ENCODE measurements around the gene HMSD.

Gene HMSD

DNA sequence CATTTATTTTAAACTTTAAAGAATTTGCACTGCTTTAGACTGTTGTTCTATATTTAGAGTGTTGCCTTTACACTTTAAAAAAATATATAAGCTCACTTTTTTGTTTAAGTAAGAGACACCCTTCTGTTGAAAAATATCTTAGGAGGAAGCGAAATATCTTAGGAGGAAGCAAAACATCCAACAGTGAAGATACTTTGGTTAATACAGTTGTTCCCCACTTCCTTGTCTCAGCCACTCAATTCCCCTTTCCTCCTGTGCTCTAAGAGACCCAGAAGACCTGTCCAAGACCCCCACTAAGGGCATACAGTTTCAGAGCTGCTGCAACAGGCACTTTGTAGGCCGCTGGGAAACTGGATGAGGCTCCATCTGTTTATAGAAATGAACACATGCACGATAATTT lies 26.5 kb downstream of the HMSD start:
- H3K9me3 ChIP-seq (ENCODE audit: low read length), result no peaks in the 10 kb centered on the region
- H3K36me3 ChIP-seq (ENCODE audit: insufficient read depth, low read length), result no peaks in the 10 kb centered on the region
- H3K4me3 ChIP-seq (ENCODE audit: low read depth in 1 of 2, low read length in 2 of 2), result no peak overlapping the region
- no peak overlapping the region for H3K9ac ChIP-seq (ENCODE audit: low read length)
- peaks cover 6% of the 10 kb centered on the region for H3K4me1 ChIP-seq (ENCODE audit: insufficient read depth, low read length)
- no peak overlapping the region for H3K27ac ChIP-seq (ENCODE audit: low read depth, low read length)
- no peaks in the 10 kb centered on the region for H3K27me3 ChIP-seq (ENCODE audit: control insufficient read depth in 1 of 2, insufficient read depth in 2 of 2, low read length in 2 of 2)

DNA sequence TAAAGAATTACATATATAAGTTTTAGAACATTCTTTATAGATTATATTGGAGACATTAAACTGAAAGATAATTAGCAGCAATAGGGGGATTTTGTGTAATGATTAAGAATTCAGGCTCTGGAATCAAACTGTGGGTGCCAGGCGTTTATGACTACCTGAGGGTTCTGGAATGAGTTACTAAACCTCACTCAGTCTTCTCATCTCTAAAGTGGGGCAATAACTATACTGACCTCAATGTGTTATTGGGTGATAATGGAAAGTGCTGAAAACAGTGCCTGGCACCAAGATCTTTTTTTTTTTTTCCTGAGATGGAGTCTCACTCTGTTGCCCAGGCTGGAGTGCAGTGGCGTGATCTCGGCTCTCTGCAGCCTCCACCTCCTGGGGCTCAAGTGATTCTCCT lies 27.9 kb downstream of the HMSD start:
- Histone ChIP-seq H3K4me1 (ENCODE audit: insufficient read depth, low read length) (peaks cover 6% of the 10 kb centered on the region), H3K4me3 (ENCODE audit: low read depth in 1 of 2, low read length in 2 of 2) (no peak overlapping the region), H3K9me3 (ENCODE audit: low read length) (no peaks in the 10 kb centered on the region), H3K36me3 (ENCODE audit: insufficient read depth, low read length) (no peaks in the 10 kb centered on the region), H3K27me3 (ENCODE audit: control insufficient read depth in 1 of 2, insufficient read depth in 2 of 2, low read length in 2 of 2) (no peaks in the 10 kb centered on the region), H3K9ac (ENCODE audit: low read length) (no peak overlapping the region), H3K27ac (ENCODE audit: low read depth, low read length) (no peak overlapping the region)

DNA sequence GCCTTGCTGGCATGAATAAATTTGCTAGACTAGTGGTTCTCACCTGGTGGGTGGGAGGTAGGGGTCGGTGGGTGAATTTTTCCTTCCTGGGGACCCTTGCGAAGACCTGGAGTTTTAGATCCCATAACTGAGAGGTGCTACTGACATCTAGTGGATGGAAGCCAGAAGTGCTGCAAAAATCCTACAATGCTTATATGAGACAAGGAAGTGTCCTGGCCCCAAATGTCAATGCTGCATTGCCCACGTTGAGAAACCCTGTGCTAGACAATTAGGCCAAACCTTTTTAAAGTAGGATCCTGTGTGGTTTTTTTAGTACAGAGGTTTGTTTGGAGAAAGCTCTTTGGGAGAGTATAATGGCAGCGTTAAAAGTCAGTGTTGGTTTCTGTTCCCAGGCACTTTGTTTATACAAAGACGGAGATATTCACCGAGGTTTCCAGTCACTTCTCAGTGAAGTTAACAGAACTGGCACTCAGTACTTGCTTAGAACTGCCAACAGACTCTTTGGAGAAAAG lies 30.4 kb downstream of the HMSD start:
- H3K27me3 ChIP-seq (ENCODE audit: control insufficient read depth in 1 of 2, insufficient read depth in 2 of 2, low read length in 2 of 2), result no peaks in the 10 kb centered on the region
- H3K9ac ChIP-seq (ENCODE audit: low read length), result peak overlapping the region; percentile 33
- H3K36me3 ChIP-seq (ENCODE audit: insufficient read depth, low read length), result no peaks in the 10 kb centered on the region
- peak overlapping the region; percentile 54 for H3K27ac ChIP-seq (ENCODE audit: low read depth, low read length)
- peaks cover 6% of the 10 kb centered on the region for H3K4me1 ChIP-seq (ENCODE audit: insufficient read depth, low read length)
- H3K4me3 ChIP-seq (ENCODE audit: low read depth in 1 of 2, low read length in 2 of 2), result peak overlapping the region; percentile 1 to 55
- H3K9me3 ChIP-seq (ENCODE audit: low read length), result no peaks in the 10 kb centered on the region

DNA sequence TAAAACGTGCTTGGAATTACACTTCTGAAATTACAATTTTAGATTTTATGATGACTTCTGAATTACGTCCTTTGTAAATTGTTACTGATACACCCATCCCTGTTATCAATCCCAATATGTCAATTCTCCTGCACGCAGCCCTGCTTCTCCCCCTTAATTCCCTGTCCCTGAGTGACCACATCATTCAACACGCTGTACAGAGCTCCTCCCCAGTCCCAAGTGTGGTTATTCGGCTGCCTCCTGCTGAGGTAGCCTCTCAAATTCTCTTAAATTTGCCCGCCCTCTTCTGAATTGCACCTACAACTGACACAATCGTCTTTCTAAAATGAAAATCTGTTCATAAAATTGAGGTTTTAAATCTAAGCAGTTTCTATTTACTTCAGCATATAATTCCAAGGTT lies 30.9 kb downstream of the HMSD start:
- Histone ChIP-seq H3K27me3 (ENCODE audit: control insufficient read depth in 1 of 2, insufficient read depth in 2 of 2, low read length in 2 of 2) (no peaks in the 10 kb centered on the region), H3K4me3 (ENCODE audit: low read depth in 1 of 2, low read length in 2 of 2) (peak overlapping the region; percentile 1 to 55), H3K9me3 (ENCODE audit: low read length) (no peaks in the 10 kb centered on the region), H3K9ac (ENCODE audit: low read length) (peak overlapping the region; percentile 33), H3K36me3 (ENCODE audit: insufficient read depth, low read length) (no peaks in the 10 kb centered on the region), H3K4me1 (ENCODE audit: insufficient read depth, low read length) (peaks cover 6% of the 10 kb centered on the region), H3K27ac (ENCODE audit: low read depth, low read length) (peak overlapping the region; percentile 10)

DNA sequence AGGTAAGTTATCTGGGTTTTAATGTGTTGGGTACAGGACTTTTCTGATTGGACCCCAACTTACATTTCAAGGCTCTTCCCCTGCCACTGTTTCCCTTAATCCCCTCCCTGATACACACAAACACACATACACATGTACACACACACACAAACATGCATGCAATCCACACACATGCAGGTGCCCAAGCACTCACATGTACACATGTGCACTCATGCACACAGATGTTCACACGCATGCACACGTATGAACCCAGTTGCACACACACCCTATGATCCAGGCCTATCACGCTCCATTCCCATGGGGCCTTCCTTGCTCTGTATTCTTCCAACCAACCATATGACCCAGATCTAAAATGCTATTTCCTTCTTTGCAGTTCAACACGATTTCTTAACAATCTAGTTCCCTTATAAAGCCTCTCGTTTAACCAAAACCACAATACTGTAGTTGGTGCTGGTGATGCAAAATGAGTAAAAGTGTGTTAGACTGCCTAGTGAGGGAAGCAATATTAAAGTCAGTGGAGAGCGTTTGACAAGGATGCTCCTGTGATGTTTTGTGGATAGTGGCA lies 31.9 kb downstream of the HMSD start:
- Histone ChIP-seq H3K27ac (ENCODE audit: low read depth, low read length) (no peak overlapping the region), H3K27me3 (ENCODE audit: control insufficient read depth in 1 of 2, insufficient read depth in 2 of 2, low read length in 2 of 2) (no peaks in the 10 kb centered on the region), H3K36me3 (ENCODE audit: insufficient read depth, low read length) (no peaks in the 10 kb centered on the region), H3K9me3 (ENCODE audit: low read length) (no peaks in the 10 kb centered on the region), H3K9ac (ENCODE audit: low read length) (no peak overlapping the region), H3K4me3 (ENCODE audit: low read depth in 1 of 2, low read length in 2 of 2) (no peak overlapping the region), H3K4me1 (ENCODE audit: insufficient read depth, low read length) (peaks cover 6% of the 10 kb centered on the region)

DNA sequence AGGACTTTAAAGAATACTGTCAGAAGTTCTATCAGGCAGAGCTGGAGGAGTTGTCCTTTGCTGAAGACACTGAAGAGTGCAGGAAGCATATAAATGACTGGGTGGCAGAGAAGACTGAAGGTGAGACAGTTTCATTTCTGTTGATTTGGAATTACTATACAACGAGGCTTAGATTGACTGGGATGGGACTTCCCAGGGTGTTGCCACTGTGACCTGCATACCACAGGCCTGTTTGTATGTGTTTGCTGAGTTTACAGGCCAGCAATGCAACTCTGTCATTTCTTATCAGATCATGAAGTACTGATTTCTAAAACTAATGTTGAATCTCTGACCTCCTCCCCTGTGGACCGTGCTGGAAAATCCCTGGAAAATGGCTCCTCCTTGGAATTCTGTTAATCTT lies 32.6 kb downstream of the HMSD start:
- no peaks in the 10 kb centered on the region for H3K9me3 ChIP-seq (ENCODE audit: low read length)
- no peaks in the 10 kb centered on the region for H3K36me3 ChIP-seq (ENCODE audit: insufficient read depth, low read length)
- no peaks in the 10 kb centered on the region for H3K27me3 ChIP-seq (ENCODE audit: control insufficient read depth in 1 of 2, insufficient read depth in 2 of 2, low read length in 2 of 2)
- no peak overlapping the region for H3K27ac ChIP-seq (ENCODE audit: low read depth, low read length)
- peaks cover 6% of the 10 kb centered on the region for H3K4me1 ChIP-seq (ENCODE audit: insufficient read depth, low read length)
- no peak overlapping the region for H3K9ac ChIP-seq (ENCODE audit: low read length)
- H3K4me3 ChIP-seq (ENCODE audit: low read depth in 1 of 2, low read length in 2 of 2), result no peak overlapping the region

DNA sequence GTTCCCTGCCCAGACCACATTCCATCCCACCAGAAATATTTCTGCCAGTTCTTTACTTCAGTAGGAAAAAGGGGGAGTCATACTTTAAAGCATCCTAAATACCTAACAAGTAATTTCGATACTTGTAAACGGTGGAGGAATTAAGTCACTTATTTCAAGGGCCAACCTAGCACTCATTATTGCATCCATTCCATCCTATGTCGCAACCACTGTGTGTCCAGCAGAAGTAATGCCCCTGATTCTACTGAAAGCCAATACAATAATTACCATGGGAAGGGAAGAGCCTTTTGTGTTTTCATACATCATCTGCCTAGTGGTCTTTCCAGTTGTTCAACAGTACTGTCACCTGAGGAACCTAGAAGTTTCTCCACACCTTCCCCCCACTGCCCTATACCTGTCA lies 33.3 kb downstream of the HMSD start:
- peaks cover 6% of the 10 kb centered on the region for H3K4me1 ChIP-seq (ENCODE audit: insufficient read depth, low read length)
- H3K36me3 ChIP-seq (ENCODE audit: insufficient read depth, low read length), result no peaks in the 10 kb centered on the region
- H3K4me3 ChIP-seq (ENCODE audit: low read depth in 1 of 2, low read length in 2 of 2), result no peak overlapping the region
- H3K9ac ChIP-seq (ENCODE audit: low read length), result no peak overlapping the region
- no peaks in the 10 kb centered on the region for H3K9me3 ChIP-seq (ENCODE audit: low read length)
- H3K27ac ChIP-seq (ENCODE audit: low read depth, low read length), result no peak overlapping the region
- H3K27me3 ChIP-seq (ENCODE audit: control insufficient read depth in 1 of 2, insufficient read depth in 2 of 2, low read length in 2 of 2), result no peaks in the 10 kb centered on the region

DNA sequence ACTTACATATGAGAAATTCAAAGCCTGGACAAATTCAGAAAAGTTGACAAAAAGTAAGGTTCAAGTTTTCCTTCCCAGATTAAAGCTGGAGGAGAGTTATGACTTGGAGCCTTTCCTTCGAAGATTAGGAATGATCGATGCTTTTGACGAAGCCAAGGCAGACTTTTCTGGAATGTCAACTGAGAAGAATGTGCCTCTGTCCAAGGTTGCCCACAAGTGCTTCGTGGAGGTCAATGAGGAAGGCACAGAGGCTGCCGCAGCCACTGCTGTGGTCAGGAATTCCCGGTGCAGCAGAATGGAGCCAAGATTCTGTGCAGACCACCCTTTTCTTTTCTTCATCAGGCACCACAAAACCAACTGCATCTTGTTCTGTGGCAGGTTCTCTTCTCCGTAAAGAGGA lies 37.8 kb downstream of the HMSD start:
- no peak overlapping the region for H3K27ac ChIP-seq (ENCODE audit: low read depth, low read length)
- no peak overlapping the region for H3K9ac ChIP-seq (ENCODE audit: low read length)
- H3K27me3 ChIP-seq (ENCODE audit: control insufficient read depth in 1 of 2, insufficient read depth in 2 of 2, low read length in 2 of 2), result no peaks in the 10 kb centered on the region
- no peaks in the 10 kb centered on the region for H3K9me3 ChIP-seq (ENCODE audit: low read length)
- no peaks in the 10 kb centered on the region for H3K4me1 ChIP-seq (ENCODE audit: insufficient read depth, low read length)
- H3K4me3 ChIP-seq (ENCODE audit: low read depth in 1 of 2, low read length in 2 of 2), result no peak overlapping the region
- no peaks in the 10 kb centered on the region for H3K36me3 ChIP-seq (ENCODE audit: insufficient read depth, low read length)

DNA sequence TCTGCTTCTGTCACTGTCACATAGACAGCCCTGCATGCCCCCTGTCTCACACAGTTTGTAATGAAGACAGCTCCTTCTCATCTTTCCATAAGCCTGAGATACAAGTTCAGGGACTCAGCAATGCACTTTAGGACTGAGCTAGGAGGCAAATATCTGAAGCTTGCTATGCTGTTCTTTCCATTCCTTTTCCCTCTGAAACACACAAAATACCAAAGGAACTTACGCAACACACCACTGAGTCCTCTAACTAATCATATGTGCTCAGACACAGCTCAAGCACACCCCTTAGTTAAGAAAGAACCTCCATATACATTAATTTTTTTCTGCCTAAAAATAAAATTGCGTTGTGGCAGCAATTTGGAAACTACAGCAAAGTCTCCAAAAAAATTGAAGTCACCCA lies 38.6 kb downstream of the HMSD start:
- Histone ChIP-seq H3K4me1 (ENCODE audit: insufficient read depth, low read length) (no peaks in the 10 kb centered on the region), H3K9ac (ENCODE audit: low read length) (no peak overlapping the region), H3K36me3 (ENCODE audit: insufficient read depth, low read length) (no peaks in the 10 kb centered on the region), H3K27me3 (ENCODE audit: control insufficient read depth in 1 of 2, insufficient read depth in 2 of 2, low read length in 2 of 2) (no peaks in the 10 kb centered on the region), H3K9me3 (ENCODE audit: low read length) (no peaks in the 10 kb centered on the region), H3K27ac (ENCODE audit: low read depth, low read length) (no peak overlapping the region), H3K4me3 (ENCODE audit: low read depth in 1 of 2, low read length in 2 of 2) (no peak overlapping the region)

DNA sequence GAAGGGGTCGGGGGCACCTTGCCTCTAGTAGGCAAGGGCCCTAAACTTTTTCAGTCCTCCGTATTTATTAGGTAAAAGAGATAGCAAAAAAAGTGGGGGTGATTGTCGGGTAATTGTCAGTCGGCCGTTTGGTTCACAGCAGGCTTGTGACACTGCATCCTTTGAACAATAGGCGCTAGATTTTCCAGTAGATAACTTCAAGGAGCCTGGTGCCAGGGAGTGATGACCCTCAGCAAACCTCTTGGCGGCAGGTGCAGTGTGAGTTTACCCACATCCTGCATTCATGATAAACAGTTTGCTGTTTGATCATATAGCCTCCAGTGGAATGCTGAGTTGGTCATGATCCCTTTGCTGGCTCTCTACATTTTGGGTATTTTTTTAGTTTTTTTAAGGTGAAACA lies 43.6 kb downstream of the HMSD start:
- H3K4me1 ChIP-seq (ENCODE audit: insufficient read depth, low read length), result no peaks in the 10 kb centered on the region

DNA sequence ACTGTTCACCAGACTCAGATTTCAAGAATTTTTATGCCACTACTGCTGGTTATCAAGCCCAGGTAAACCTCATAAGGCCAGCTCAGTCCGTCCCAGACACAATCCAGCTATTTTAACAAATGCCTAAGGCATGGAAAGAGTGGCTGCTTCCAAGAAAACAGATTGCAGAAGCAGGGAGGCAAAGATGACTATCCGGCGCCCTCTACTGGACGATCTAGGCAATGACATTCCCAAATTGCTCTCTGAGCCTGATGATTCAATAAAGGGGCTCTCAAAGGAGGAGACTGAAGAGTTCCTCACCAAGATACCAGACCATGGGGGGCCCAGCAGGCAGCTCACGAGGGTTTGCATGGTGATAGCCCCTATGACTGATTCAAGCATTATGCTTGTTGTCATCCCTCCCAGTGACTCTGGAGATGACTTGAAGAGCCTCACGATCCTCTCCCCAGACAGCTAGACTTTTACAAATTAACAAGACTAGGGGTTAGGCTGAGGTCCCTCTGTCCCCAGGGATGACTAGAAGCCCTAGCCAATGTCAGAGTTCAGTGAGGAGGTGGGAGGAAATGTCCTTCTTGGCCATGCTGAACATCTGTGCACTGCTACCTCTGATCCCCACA lies 45.8 kb downstream of the HMSD start:
- Histone ChIP-seq H3K9ac (ENCODE audit: low read length) (no peak overlapping the region), H3K27ac (ENCODE audit: low read depth, low read length) (no peak overlapping the region), H3K4me3 (ENCODE audit: low read depth in 1 of 2, low read length in 2 of 2) (no peak overlapping the region), H3K36me3 (ENCODE audit: insufficient read depth, low read length) (no peaks in the 10 kb centered on the region), H3K4me1 (ENCODE audit: insufficient read depth, low read length) (no peaks in the 10 kb centered on the region), H3K27me3 (ENCODE audit: control insufficient read depth in 1 of 2, insufficient read depth in 2 of 2, low read length in 2 of 2) (no peaks in the 10 kb centered on the region), H3K9me3 (ENCODE audit: low read length) (no peaks in the 10 kb centered on the region)

More for the DNA sequence above, 43.6 kb downstream of the HMSD start:
- Histone ChIP-seq H3K27ac (ENCODE audit: low read depth, low read length) (no peak overlapping the region), H3K4me3 (ENCODE audit: low read depth in 1 of 2, low read length in 2 of 2) (no peak overlapping the region), H3K36me3 (ENCODE audit: insufficient read depth, low read length) (no peaks in the 10 kb centered on the region), H3K27me3 (ENCODE audit: control insufficient read depth in 1 of 2, insufficient read depth in 2 of 2, low read length in 2 of 2) (no peaks in the 10 kb centered on the region), H3K9ac (ENCODE audit: low read length) (no peak overlapping the region), H3K9me3 (ENCODE audit: low read length) (no peaks in the 10 kb centered on the region)

DNA sequence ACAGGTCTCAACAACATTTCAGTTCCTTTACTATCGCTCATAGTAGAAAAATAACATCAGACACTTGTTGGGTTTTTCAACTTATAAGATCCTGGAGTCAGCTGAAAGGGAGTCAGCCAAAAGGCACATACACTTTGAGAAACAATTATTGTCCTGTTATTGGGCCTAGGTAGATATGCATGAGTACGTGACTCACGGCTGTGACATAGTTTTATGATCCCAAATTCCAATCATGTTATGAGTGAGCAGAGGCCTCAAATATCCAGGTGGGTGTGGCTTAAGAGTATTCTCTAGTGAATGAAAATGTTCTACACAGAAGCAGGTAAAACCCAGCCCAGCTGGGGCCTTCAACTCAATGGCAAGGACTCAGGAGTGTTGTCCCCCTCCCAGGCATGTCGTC lies 47.9 kb downstream of the HMSD start:
- Histone ChIP-seq H3K27me3 (ENCODE audit: control insufficient read depth in 1 of 2, insufficient read depth in 2 of 2, low read length in 2 of 2) (no peaks in the 10 kb centered on the region), H3K9me3 (ENCODE audit: low read length) (no peaks in the 10 kb centered on the region), H3K4me3 (ENCODE audit: low read depth in 1 of 2, low read length in 2 of 2) (no peak overlapping the region), H3K4me1 (ENCODE audit: insufficient read depth, low read length) (no peaks in the 10 kb centered on the region), H3K36me3 (ENCODE audit: insufficient read depth, low read length) (no peaks in the 10 kb centered on the region), H3K9ac (ENCODE audit: low read length) (no peak overlapping the region), H3K27ac (ENCODE audit: low read depth, low read length) (no peak overlapping the region)
